ENCODE measurements around the gene PKD1L1. TPM values are rescaled to one million over a fixed set of nuclear protein-coding genes. Genes with fewer than 3 reads are reported as not detected.

Gene PKD1L1
- total RNA-seq, 6 experiments from 2014 or later: 0.13 to 1.4 (median 0.51) TPM; not detected in 1

DNA sequence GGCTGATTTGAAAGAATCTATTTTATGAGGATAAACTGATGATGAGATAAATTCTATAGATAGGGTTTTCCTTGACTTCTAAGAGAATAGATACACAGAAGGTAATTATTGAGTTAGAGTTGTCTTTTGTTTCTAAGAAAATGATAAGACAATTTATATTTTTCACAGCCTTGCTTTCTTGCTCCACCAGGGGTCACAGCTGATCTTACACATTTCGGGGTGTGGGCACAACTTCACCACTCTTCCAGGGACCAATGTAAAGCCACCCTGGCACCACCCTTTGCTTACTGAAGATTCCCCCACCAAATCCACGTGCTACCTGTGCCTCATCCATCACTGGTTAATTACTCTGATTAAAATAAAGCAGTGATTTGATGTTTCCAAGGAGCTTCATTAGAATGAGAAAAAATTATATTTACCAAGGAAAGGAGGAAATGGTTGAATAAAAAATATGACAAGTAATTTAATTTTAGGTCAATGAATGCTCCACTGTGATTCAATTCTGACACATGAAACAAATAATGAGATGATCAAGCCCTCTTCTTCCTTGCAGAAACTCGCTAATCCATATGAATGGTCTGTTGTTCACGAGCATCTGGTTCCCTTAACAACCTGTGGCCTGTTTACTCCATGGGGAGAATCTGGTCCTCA is 189.1 kb downstream of the PKD1L1 start:
- Histone ChIP-seq H3K27me3 (no peaks in the 10 kb centered on the region), H3K4me3 (no peak overlapping the region), H3K4me1 (peaks cover 0 to 23% (median 11%) of the 10 kb centered on the region in 4 donors), H3K9me3 (no peaks in the 10 kb centered on the region), H3K27ac (no peak overlapping the region), H3K36me3 (no peaks in the 10 kb centered on the region)
- intact Hi-C loops (cut with DNase I): no loop called here
- WGBS (ENCODE audit: insufficient coverage, low coverage, low lambda C conversion rate, missing lambda C conversion rate): 81% methylated on average over 4 of the region's 4 CpGs
- DNase-seq: no peak
- ATAC-seq: no peak
- TF ChIP-seq, protein P1, sequence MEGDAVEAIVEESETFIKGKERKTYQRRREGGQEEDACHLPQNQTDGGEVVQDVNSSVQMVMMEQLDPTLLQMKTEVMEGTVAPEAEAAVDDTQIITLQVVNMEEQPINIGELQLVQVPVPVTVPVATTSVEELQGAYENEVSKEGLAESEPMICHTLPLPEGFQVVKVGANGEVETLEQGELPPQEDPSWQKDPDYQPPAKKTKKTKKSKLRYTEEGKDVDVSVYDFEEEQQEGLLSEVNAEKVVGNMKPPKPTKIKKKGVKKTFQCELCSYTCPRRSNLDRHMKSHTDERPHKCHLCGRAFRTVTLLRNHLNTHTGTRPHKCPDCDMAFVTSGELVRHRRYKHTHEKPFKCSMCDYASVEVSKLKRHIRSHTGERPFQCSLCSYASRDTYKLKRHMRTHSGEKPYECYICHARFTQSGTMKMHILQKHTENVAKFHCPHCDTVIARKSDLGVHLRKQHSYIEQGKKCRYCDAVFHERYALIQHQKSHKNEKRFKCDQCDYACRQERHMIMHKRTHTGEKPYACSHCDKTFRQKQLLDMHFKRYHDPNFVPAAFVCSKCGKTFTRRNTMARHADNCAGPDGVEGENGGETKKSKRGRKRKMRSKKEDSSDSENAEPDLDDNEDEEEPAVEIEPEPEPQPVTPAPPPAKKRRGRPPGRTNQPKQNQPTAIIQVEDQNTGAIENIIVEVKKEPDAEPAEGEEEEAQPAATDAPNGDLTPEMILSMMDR (IDR thresholded peaks at IDR 0.05): no peak
- TF ChIP-seq POLR2A (IDR thresholded peaks at IDR 0.05): no peak

DNA sequence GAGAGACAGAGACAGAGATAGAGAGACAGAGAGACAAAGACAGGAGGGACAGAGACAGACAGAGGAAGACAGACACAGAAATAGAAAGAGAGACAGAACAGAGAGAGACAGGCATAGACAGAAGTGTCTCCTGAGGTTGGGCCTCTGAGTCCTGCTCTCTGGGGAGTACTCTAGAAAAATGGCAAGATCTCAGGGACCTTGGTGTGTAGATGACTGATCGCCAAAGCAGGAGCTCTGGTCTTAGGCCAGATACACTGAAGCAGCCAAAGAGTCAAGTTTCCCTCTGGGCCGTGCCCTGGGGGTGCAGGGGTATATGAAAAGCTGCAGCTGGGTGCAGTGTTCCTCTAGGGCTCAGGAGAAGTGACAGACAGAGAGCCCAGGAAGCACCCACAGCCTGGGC is 189.7 kb downstream of the PKD1L1 start:
- no peak for ATAC-seq
- no peak for DNase-seq
- WGBS (ENCODE audit: insufficient coverage, low coverage, low lambda C conversion rate, missing lambda C conversion rate): 100% methylated on average over 2 of the region's 2 CpGs
- Histone ChIP-seq H3K4me3 (no peak overlapping the region), H3K9me3 (no peaks in the 10 kb centered on the region), H3K4me1 (peaks cover 0 to 18% (median 8%) of the 10 kb centered on the region in 4 donors), H3K27ac (peak overlapping the region in 1 of 3 donors; percentile 37), H3K36me3 (no peaks in the 10 kb centered on the region), H3K27me3 (no peaks in the 10 kb centered on the region)
- intact Hi-C loops (cut with DNase I): no loop called here
- TF ChIP-seq, protein P1 (IDR thresholded peaks at IDR 0.05): no peak
- no peak for TF ChIP-seq POLR2A (IDR thresholded peaks at IDR 0.05)

DNA sequence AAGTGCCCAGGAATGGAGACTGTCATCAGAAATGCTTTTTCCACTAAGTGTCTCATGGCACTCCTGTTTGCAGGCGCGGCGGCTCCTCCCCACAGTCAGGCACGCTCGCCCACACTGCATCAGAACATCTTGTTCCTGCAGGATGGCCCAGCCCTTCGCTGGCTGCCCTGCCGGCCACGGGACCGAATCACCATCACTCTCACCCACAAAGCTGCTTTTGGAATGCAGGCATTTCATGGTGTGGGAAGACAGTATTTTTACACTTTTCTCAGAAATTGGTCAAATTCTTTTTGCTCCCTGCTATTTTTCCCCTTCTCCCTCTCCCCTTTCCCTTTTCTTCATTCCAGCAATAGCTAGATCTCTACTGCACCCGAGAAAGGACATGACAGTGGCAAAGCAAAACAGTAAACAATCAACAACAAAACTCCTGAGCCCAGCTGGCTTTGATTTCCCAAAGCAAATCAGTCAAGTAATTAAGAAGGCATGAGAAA is 190.3 kb downstream of the PKD1L1 start:
- ATAC-seq (peak in 3 of 4 donors; percentile 26 to 51 (median 27)), DNase-seq (peak in 1 of 3 donors; percentile 50)
- intact Hi-C loops (cut with DNase I): no loop called here
- Histone ChIP-seq H3K36me3 (no peaks in the 10 kb centered on the region), H3K27ac (peak overlapping the region in 1 of 3 donors; percentile 37), H3K4me1 (peaks cover 0 to 13% (median 6%) of the 10 kb centered on the region in 4 donors), H3K9me3 (no peaks in the 10 kb centered on the region), H3K27me3 (no peaks in the 10 kb centered on the region), H3K4me3 (no peak overlapping the region)
- WGBS (ENCODE audit: insufficient coverage, low coverage, low lambda C conversion rate, missing lambda C conversion rate): 56% methylated on average over 1 of the region's 10 CpGs
- no peak for TF ChIP-seq POLR2A (IDR thresholded peaks at IDR 0.05)
- TF ChIP-seq, protein P1 (IDR thresholded peaks at IDR 0.05): no peak

DNA sequence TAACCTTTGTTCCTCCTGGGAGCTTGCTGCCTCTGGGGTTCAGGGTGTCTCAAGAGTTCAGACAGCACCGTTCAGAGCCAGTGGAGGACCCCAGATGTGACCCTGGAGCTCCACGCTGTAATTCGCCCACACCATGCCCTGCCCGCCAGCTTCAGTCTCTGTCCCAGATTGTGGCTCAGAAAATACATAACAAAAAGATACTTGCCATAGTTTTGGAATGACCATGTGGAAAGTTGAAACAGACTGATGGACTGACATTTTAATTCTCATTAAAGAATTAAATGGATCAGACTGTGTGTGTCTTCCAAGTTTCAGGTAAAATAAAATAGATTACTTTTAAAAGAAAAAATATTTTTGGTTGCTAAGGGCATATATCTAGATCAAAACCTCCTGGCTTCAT is 191.6 kb downstream of the PKD1L1 start:
- no peaks in the 10 kb centered on the region for H3K36me3 ChIP-seq
- intact Hi-C loops (cut with DNase I): no loop called here
- no peak overlapping the region for H3K4me3 ChIP-seq
- H3K9me3 ChIP-seq: no peaks in the 10 kb centered on the region
- no peak for TF ChIP-seq POLR2A (IDR thresholded peaks at IDR 0.05)
- TF ChIP-seq, protein P1 (IDR thresholded peaks at IDR 0.05): no peak
- 84% methylated on average over 4 of the region's 4 CpGs for WGBS (ENCODE audit: insufficient coverage, low coverage, low lambda C conversion rate, missing lambda C conversion rate)
- no peaks in the 10 kb centered on the region for H3K4me1 ChIP-seq
- H3K27me3 ChIP-seq: no peaks in the 10 kb centered on the region
- H3K27ac ChIP-seq: no peak overlapping the region
- DNase-seq: no peak
- ATAC-seq: no peak

Measured in right lobe of liver (tissue), 6 donors.